DOHH2 (cell line): ENCODE data around the gene HSD11B1.

Experiments
- EZH2phosphoT487 ChIP-seq: fragments of 200-600 bp; sonication (generic); IDR thresholded peaks from 2 replicates; pipeline ENCODE4 v1.6.1; 2017; ENCODE audit warnings: borderline replicate concordance, mild to moderate bottlenecking, antibody characterized with exemption, low read length, moderate library complexity, mixed read lengths
- TF ChIP-seq, protein P1 (sequence below): fragments of 200-600 bp; sonication (generic); IDR thresholded peaks from one replicate; pipeline ENCODE4 v1.5.1; 2014; ENCODE audit warnings: antibody characterized with exemption, mild to moderate bottlenecking, low read depth, low read length; ENCODE audit not compliant: poor library complexity, severe bottlenecking

DNA sequence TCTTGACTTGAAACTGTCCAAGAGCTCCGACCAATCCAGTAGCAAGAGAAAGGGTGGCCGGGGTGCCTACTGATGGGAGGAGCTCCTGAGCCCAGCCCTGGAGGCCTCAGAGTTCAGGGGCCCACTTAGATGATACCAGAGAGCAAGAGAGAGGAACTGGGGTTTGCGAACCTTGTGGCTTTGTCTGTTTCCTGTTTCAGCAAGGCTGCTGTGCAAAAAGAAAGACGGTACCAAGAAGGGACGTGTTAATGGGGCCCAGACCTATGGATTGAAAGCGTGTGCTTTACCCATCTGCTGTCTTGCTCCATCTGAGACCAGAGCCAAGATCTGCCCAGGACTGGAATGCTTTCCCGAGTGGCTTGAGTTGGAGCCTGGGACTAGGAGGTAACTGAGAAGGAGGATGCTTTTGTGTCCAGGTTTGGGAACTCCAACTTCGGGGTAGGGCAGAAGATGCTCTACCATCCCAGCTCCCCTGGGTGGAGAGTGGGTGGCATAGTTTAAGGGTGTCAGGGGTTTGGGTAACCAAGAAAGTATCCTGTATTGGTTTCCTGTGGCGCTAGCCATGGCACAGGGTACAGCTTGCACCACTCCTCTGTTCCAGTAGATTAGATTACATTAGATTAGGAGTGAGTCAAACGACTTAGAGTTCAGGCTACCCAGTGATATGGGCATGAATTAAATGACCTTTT is 51.4 kb downstream of the HSD11B1 start, which contains the start of gene TRAF3IP3:
- TF ChIP-seq, protein P1, sequence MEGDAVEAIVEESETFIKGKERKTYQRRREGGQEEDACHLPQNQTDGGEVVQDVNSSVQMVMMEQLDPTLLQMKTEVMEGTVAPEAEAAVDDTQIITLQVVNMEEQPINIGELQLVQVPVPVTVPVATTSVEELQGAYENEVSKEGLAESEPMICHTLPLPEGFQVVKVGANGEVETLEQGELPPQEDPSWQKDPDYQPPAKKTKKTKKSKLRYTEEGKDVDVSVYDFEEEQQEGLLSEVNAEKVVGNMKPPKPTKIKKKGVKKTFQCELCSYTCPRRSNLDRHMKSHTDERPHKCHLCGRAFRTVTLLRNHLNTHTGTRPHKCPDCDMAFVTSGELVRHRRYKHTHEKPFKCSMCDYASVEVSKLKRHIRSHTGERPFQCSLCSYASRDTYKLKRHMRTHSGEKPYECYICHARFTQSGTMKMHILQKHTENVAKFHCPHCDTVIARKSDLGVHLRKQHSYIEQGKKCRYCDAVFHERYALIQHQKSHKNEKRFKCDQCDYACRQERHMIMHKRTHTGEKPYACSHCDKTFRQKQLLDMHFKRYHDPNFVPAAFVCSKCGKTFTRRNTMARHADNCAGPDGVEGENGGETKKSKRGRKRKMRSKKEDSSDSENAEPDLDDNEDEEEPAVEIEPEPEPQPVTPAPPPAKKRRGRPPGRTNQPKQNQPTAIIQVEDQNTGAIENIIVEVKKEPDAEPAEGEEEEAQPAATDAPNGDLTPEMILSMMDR: no peak
- no peak for TF ChIP-seq EZH2phosphoT487
